ENCODE measurements around the gene SVEP1. TPM values are rescaled to one million over a fixed set of nuclear protein-coding genes. Genes with fewer than 3 reads are reported as not detected.

The SVEP1 gene
- total RNA-seq, 1 donor from 2014 or later = 1.3 TPM

GRCh38 chr9:110559869-110560268 is 19.7 kb downstream of the SVEP1 start:
- FAIRE-seq = no peak
- TF ChIP-seq, protein P1, sequence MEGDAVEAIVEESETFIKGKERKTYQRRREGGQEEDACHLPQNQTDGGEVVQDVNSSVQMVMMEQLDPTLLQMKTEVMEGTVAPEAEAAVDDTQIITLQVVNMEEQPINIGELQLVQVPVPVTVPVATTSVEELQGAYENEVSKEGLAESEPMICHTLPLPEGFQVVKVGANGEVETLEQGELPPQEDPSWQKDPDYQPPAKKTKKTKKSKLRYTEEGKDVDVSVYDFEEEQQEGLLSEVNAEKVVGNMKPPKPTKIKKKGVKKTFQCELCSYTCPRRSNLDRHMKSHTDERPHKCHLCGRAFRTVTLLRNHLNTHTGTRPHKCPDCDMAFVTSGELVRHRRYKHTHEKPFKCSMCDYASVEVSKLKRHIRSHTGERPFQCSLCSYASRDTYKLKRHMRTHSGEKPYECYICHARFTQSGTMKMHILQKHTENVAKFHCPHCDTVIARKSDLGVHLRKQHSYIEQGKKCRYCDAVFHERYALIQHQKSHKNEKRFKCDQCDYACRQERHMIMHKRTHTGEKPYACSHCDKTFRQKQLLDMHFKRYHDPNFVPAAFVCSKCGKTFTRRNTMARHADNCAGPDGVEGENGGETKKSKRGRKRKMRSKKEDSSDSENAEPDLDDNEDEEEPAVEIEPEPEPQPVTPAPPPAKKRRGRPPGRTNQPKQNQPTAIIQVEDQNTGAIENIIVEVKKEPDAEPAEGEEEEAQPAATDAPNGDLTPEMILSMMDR (IDR thresholded peaks at IDR 0.05; ENCODE audit: insufficient read depth, low read length, severe bottlenecking) = no peak
- DNase-seq (ENCODE audit: low read depth) = peak; percentile 62

GRCh38 chr9:110555551-110556331 is 23.8 kb downstream of the SVEP1 start:
- FAIRE-seq = no peak
- no peaks in the 10 kb centered on the region for H3K36me3 ChIP-seq (ENCODE audit: control insufficient read depth, insufficient read depth, low read length)
- no peaks in the 10 kb centered on the region for H3K27me3 ChIP-seq (ENCODE audit: control insufficient read depth, insufficient read depth, low read length)
- peak; percentile 70 for DNase-seq (ENCODE audit: low read depth)
- H3K4me3 ChIP-seq (ENCODE audit: low read depth, low read length) = no peak overlapping the region
- TF ChIP-seq, protein P1 (IDR thresholded peaks at IDR 0.05; ENCODE audit: insufficient read depth, low read length, severe bottlenecking) = no peak

More at GRCh38 chr9:110559869-110560268, 19.7 kb downstream of the SVEP1 start:
- Histone ChIP-seq H3K27me3 (ENCODE audit: control insufficient read depth, insufficient read depth, low read length) (no peaks in the 10 kb centered on the region), H3K4me3 (ENCODE audit: low read depth, low read length) (no peak overlapping the region), H3K36me3 (ENCODE audit: control insufficient read depth, insufficient read depth, low read length) (no peaks in the 10 kb centered on the region)

- FAIRE-seq (no peak), DNase-seq (ENCODE audit: low read depth) (peak; percentile 5)
- H3K27me3 ChIP-seq (ENCODE audit: control insufficient read depth, insufficient read depth, low read length) = no peaks in the 10 kb centered on the region
Observed at GRCh38 chr9:110546411-110546871, 33.1 kb downstream of the SVEP1 start.

DNA sequence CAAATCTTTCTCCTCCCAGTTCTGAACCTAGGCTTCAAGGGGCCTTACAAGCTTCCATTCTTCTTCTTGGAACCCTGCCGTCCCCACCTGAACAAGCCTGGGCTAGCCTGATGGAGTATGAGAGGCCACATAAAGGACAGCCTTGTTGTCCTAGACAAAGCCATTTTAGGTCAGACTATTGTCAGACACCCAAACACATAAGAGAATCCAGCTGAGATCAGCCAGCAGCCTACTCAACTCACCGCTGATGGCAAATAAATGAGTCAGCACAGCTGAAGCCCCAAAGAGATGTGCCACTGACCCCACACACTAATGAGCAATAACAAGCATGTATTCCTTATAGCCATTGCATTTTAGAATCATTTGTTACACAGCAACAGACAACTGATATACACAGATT is 33.8 kb downstream of the SVEP1 start:
- no peak for FAIRE-seq
- no peaks in the 10 kb centered on the region for H3K36me3 ChIP-seq (ENCODE audit: control insufficient read depth, insufficient read depth, low read length)

More at GRCh38 chr9:110546411-110546871, 33.1 kb downstream of the SVEP1 start:
- no peaks in the 10 kb centered on the region for H3K36me3 ChIP-seq (ENCODE audit: control insufficient read depth, insufficient read depth, low read length)
- no peak overlapping the region for H3K4me3 ChIP-seq (ENCODE audit: low read depth, low read length)
- TF ChIP-seq, protein P1 (IDR thresholded peaks at IDR 0.05; ENCODE audit: insufficient read depth, low read length, severe bottlenecking) = no peak

GRCh38 chr9:110543631-110544051 is 35.9 kb downstream of the SVEP1 start:
- TF ChIP-seq, protein P1 (IDR thresholded peaks at IDR 0.05; ENCODE audit: insufficient read depth, low read length, severe bottlenecking) = no peak
- H3K27me3 ChIP-seq (ENCODE audit: control insufficient read depth, insufficient read depth, low read length) = no peaks in the 10 kb centered on the region
- H3K36me3 ChIP-seq (ENCODE audit: control insufficient read depth, insufficient read depth, low read length) = no peaks in the 10 kb centered on the region
- no peak overlapping the region for H3K4me3 ChIP-seq (ENCODE audit: low read depth, low read length)
- FAIRE-seq (no peak), DNase-seq (ENCODE audit: low read depth) (no peak)

More for the DNA sequence above, 33.8 kb downstream of the SVEP1 start:
- TF ChIP-seq, protein P1 (IDR thresholded peaks at IDR 0.05; ENCODE audit: insufficient read depth, low read length, severe bottlenecking) = no peak
- peak; percentile 17 for DNase-seq (ENCODE audit: low read depth)
- Histone ChIP-seq H3K4me3 (ENCODE audit: low read depth, low read length) (no peak overlapping the region), H3K27me3 (ENCODE audit: control insufficient read depth, insufficient read depth, low read length) (no peaks in the 10 kb centered on the region)

Data from bronchial epithelial cell (primary cell).